Heart left ventricle (tissue), 13 donors: Measurements from ENCODE around the gene NFKB1.

Experiments
- CTCF ChIP-seq, 12 donors: fragments of 200-600 bp; sonication (generic) in 4 of 12; IDR thresholded peaks; one replicate each; pipeline versions ENCODE4 v1.5.0 to v1.8.0; 2018 to 2022; ENCODE audit warnings: antibody characterized with exemption in 12 of 12, mild to moderate bottlenecking in 5 of 12
- POLR2A ChIP-seq, 2 donors: fragments of 450-650 bp; IDR thresholded peaks; one replicate each; pipeline ENCODE4 v1.6.1; 2017; ENCODE audit warnings: antibody characterized with exemption in 2 of 2, mild to moderate bottlenecking in 2 of 2, moderate library complexity in 2 of 2
- donor health status: ischemic (EF 13 %, LVEDD 7.1; RV severe dilation, severe dysfunction).
- donor health status: DM: no; HTN: yes; CAD: no.
- donor health status: DM: no; HTN: no; CAD: no.
- donor health status: ischemic (EF 25% LVEDD 6.9; RV normal size, moderate dysfunction).
- donor health status: ischemic (EF 25% LVEDD 5.7; RV mildly dilated, moderate dysfunction).
- donor health status: ischemic (EF 35%, LVEDD 5.7; RV mildly dilated, moderate dysfunction).
- donor health status: nonischemic (EF 11% LVEDD 7.7; RV severe dilation, severe dysfunction).
- donor health status: DM: yes; HTN: yes; CAD: no.
- donor health status: PGD.
- donor health status: ischemic (EF 29% LVEDD 5.4; RV normal size, mild dysfunction).
- donor health status: nonischemic (EF 23%, LVEDD 6.1; RV moderate dilation, normal function).

GRCh38 chr4:102566426-102566825, 65.3 kb downstream of the NFKB1 start:
- TF ChIP-seq CTCF (IDR thresholded peaks at IDR 0.05) = no peak
- TF ChIP-seq POLR2A (IDR thresholded peaks at IDR 0.05) = no peak
